Measurements from ENCODE around the gene KDM2A. TPM values are rescaled to one million over a fixed set of nuclear protein-coding genes. Genes with fewer than 3 reads are reported as not detected.

KDM2A gene
- total RNA-seq, 2 donors from 2014 or later = 40.1 to 130 TPM

DNA sequence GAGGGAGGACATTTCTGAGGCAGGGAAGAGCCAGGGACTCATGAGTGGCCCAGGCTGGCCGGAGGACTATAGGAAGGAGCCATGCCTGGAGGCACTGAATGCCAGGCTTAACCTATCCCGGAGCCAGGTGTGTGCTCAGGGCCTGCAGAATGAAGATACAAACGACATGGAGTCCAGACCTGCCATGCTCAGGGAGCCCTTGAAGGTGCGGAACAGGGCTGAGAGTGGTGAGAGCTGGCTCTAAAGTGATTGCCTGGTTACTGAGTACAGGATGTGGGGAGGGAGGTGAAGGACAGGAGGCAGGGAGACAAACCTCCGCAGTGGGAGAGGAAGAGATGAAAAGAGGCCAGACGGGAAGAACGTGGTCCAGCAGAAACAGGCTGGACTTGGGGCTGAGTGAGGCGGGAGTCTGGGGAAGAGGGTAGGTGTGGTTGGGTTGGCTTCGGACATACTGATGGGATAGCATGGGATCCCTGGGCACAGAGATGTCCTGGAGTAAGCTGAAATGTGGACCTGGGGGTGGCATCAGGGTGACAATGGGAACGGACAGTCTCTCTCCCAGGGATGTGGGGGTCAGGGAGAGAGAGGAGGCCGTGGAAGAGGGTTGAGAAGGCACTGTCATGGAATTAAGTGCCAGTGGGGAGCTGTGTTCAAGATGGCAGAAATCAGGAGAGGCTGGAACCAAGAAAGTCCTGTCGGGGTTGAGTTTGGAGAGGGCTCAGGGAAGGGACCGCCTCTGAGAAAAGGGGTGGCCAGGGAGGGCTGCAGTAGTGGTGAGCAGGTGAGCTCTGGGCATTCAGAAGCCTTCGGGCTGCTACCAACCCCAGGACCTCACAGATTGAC lies 168.5 kb downstream of the KDM2A start:
- Histone ChIP-seq H3K9me3 (no peaks in the 10 kb centered on the region), H3K27me3 (replicated peaks; ENCODE audit: insufficient read depth) (no peaks in the 10 kb centered on the region), H3K27ac (peak overlapping the region; percentile 92 to 93), H3K4me1 (ENCODE audit: control insufficient read depth in 1 of 2, low read depth in 2 of 2) (peaks cover 15 to 46% of the 10 kb centered on the region in 2 donors), H3K4me3 (peak overlapping the region; percentile 97), H3K36me3 (peaks cover 40% of the 10 kb centered on the region)
- no peak for ATAC-seq (ENCODE audit: insufficient number of reproducible peaks, low FRiP score, low read depth)
- DNase-seq (ENCODE audit: low spot score) = no peak
- TF ChIP-seq, protein P1, sequence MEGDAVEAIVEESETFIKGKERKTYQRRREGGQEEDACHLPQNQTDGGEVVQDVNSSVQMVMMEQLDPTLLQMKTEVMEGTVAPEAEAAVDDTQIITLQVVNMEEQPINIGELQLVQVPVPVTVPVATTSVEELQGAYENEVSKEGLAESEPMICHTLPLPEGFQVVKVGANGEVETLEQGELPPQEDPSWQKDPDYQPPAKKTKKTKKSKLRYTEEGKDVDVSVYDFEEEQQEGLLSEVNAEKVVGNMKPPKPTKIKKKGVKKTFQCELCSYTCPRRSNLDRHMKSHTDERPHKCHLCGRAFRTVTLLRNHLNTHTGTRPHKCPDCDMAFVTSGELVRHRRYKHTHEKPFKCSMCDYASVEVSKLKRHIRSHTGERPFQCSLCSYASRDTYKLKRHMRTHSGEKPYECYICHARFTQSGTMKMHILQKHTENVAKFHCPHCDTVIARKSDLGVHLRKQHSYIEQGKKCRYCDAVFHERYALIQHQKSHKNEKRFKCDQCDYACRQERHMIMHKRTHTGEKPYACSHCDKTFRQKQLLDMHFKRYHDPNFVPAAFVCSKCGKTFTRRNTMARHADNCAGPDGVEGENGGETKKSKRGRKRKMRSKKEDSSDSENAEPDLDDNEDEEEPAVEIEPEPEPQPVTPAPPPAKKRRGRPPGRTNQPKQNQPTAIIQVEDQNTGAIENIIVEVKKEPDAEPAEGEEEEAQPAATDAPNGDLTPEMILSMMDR (IDR thresholded peaks at IDR 0.05) = no peak

DNA sequence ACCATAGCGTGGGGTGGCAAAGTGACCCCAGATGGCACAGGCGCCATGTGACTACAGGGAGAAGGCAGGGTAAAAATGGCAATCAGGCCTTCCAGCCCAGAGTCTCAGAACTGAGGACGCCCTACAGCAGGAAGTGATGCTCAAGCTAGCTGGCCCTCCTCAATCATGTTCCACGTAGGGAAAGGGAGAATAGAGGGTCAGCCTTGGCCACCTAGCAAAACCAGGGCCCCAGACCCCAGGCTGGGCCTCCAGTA lies 169.1 kb downstream of the KDM2A start:
- no peak for DNase-seq (ENCODE audit: low spot score)
- peak overlapping the region; percentile 92 to 93 for H3K27ac ChIP-seq
- no peaks in the 10 kb centered on the region for H3K9me3 ChIP-seq
- no peaks in the 10 kb centered on the region for H3K27me3 ChIP-seq (replicated peaks; ENCODE audit: insufficient read depth)
- TF ChIP-seq, protein P1 (IDR thresholded peaks at IDR 0.05) = no peak
- no peak for ATAC-seq (ENCODE audit: insufficient number of reproducible peaks, low FRiP score, low read depth)
- H3K4me1 ChIP-seq (ENCODE audit: control insufficient read depth in 1 of 2, low read depth in 2 of 2) = peaks cover 15 to 48% of the 10 kb centered on the region in 2 donors
- H3K36me3 ChIP-seq = peaks cover 34% of the 10 kb centered on the region
- H3K4me3 ChIP-seq = peak overlapping the region; percentile 97

DNA sequence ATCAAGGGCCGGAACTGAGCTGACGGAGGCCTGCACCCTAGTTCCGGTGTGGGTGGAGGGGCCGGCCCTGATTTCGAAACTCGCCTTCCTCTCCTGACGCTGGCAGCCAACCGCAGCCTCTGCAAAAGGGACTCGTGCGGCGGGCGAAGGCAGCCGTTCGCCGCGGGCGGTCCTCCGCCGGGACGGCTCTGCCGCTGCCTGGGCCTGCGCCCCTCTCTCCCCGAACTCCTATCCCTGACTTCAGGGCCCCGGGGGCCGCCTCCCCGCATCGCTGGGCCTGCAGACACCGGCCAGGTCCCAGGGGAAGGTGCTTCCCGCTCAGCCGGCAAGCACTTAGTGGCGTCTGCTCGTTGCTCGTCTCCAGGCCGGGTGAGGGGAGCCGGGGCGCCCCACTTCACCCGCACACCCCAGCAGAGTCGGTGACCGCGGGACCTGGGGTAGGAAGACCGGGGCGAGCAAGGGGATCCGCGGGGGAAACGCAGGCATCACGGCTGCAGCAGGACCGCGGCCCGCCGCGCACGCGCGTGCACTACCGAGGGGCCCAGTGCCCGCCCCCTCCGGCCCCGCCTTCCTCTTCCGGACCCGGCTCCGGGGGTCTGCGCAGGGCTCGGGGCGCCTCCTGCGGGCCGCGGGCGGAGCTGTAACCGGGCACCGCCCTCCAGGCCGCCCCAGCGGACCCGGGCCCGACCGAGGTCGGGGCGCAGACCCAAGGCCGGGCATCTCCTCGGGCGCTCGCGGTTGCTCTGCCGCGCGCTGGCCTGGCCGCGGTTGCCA lies 169.6 kb downstream of the KDM2A start:
- TF ChIP-seq, protein P1 (IDR thresholded peaks at IDR 0.05) = no peak
- Histone ChIP-seq H3K27me3 (replicated peaks; ENCODE audit: insufficient read depth) (no peaks in the 10 kb centered on the region), H3K4me1 (ENCODE audit: control insufficient read depth in 1 of 2, low read depth in 2 of 2) (peaks cover 15 to 49% of the 10 kb centered on the region in 2 donors), H3K36me3 (peaks cover 29% of the 10 kb centered on the region), H3K9me3 (no peaks in the 10 kb centered on the region), H3K4me3 (peak overlapping the region; percentile 97), H3K27ac (peak overlapping the region; percentile 92 to 93)
- ATAC-seq (ENCODE audit: insufficient number of reproducible peaks, low FRiP score, low read depth) (peak; percentile 70), DNase-seq (ENCODE audit: low spot score) (peak; percentile 71)

DNA sequence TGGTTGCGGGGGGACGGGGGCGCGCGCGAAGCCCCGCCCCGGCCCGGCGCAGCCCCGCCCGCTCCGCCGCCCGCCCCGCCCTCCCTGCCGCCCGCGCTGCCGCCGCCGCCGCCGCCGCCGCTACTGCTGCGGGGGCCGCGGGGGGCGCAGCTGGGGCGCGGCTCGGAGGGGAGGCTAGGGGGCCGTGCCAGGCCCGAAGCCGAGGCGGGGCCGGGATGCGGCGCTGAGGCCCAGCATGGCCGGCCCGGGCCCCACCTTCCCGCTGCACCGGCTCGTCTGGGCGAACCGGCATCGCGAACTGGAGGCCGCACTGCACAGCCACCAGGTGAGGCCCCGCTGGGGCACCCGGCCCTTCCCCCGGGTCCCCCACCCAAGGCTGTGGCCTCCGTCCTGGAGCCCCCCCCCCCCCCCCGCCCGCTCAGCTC lies 170.2 kb downstream of the KDM2A start, which contains the start of gene ANKRD13D:
ANKRD13D (plus strand) TSS at position 78 of the 425 bp plus-strand sequence; CDS start at position 236, 158 bp downstream.
- ATAC-seq (ENCODE audit: insufficient number of reproducible peaks, low FRiP score, low read depth) (no peak), DNase-seq (ENCODE audit: low spot score) (no peak)
- peak within 1 kb of the TSS; percentile 97 for H3K4me3 ChIP-seq
- peak within 1 kb of the TSS; percentile 92 to 93 for H3K27ac ChIP-seq
- TF ChIP-seq, protein P1 (IDR thresholded peaks at IDR 0.05) = no peak
- H3K27me3 ChIP-seq (replicated peaks; ENCODE audit: insufficient read depth) = no peaks in the 10 kb centered on the region
- no peaks in the 10 kb centered on the region for H3K9me3 ChIP-seq
- peaks cover 23% of the 10 kb centered on the region for H3K36me3 ChIP-seq
- H3K4me1 ChIP-seq (ENCODE audit: control insufficient read depth in 1 of 2, low read depth in 2 of 2) = peaks cover 15 to 49% of the 10 kb centered on the region in 2 donors
